MCF 10A (cell line): ENCODE data around the gene TGM5. TPM values are rescaled to one million over a fixed set of nuclear protein-coding genes. Genes with fewer than 3 reads are reported as not detected.

Experiments
- BruUV-seq: library from RNA; stranded (reverse); fragments of 400-500 nt; replicated peaks from 2 replicates; lab custom pipeline; 2021; lab: Mats Ljungman, UMichigan
- CTCF ChIA-PET: fragments of 300-600 bp; sonication (Branson Sonifier 250); formaldehyde crosslinking; extraction: SDS; loops from one replicate; lab custom pipeline; 2021; ENCODE audit warnings: antibody characterized with exemption, inconsistent platforms; lab: Yijun Ruan, JAX
- POLR2A ChIA-PET: fragments of 300-600, 350-650 bp; sonication (Branson Sonifier 250); formaldehyde crosslinking; extraction: SDS; loops from one replicate; lab custom pipeline; 2020; ENCODE audit warnings: antibody characterized with exemption, inconsistent platforms; lab: Yijun Ruan, JAX
- DNase-seq: peaks from one replicate; pipeline ENCODE4 v3.0.0-alpha.2; 2018; ENCODE audit not compliant: unreplicated experiment
- H3K27ac Mint-ChIP-seq: one replicate; pipeline ENCODE4 v1.8.0; 2022; ENCODE audit warnings: mild to moderate bottlenecking, low read depth, mixed read lengths; ENCODE audit not compliant: unreplicated experiment
- H3K27me3 Mint-ChIP-seq: one replicate; pipeline ENCODE4 v1.8.0; 2022; ENCODE audit warnings: mixed read lengths; ENCODE audit not compliant: insufficient read depth, unreplicated experiment
- H3K36me3 Mint-ChIP-seq: one replicate; pipeline ENCODE4 v1.8.0; 2022; ENCODE audit warnings: mild to moderate bottlenecking, moderate library complexity, mixed read lengths; ENCODE audit not compliant: insufficient read depth, unreplicated experiment
- H3K4me1 Mint-ChIP-seq: one replicate; pipeline ENCODE4 v1.8.0; 2022; ENCODE audit warnings: mixed read lengths; ENCODE audit not compliant: insufficient read depth, unreplicated experiment
- H3K4me3 Mint-ChIP-seq: one replicate; pipeline ENCODE4 v1.8.0; 2022; ENCODE audit warnings: mild to moderate bottlenecking, moderate library complexity, mixed read lengths; ENCODE audit not compliant: unreplicated experiment
- H3K9me3 Mint-ChIP-seq: one replicate; pipeline ENCODE4 v1.8.0; 2022; ENCODE audit warnings: mixed read lengths; ENCODE audit not compliant: unreplicated experiment
- intact Hi-C: fragments of 100-400 bp; cut with micrococcal nuclease; formaldehyde crosslinking; loops from 2 replicates; pipeline ENCODE4 v1.14.1; 2022
- total RNA-seq: library from RNA; stranded (reverse); gene quantifications from 2 replicates; pipeline ENCODE4 v1.2.3, GENCODE V29; 2022
- TF ChIP-seq, protein P1 (sequence below): fragments of 200-600 bp; IDR thresholded peaks from one replicate; pipeline ENCODE4 v1.8.0; 2022; ENCODE audit warnings: antibody characterized with exemption, mild to moderate bottlenecking; ENCODE audit not compliant: unreplicated experiment

The TGM5 gene
- total RNA-seq, 1 experiment from 2014 or later = 0.12 TPM

GRCh38 chr15:43212951-43213350 is 53.8 kb downstream of the TGM5 start:
- Mint-ChIP-seq H3K9me3 (no peaks in the 10 kb centered on the region), H3K4me3 (no peak overlapping the region), H3K4me1 (no peaks in the 10 kb centered on the region), H3K27ac (no peak overlapping the region), H3K36me3 (no peaks in the 10 kb centered on the region), H3K27me3 (no peaks in the 10 kb centered on the region)
- BruUV-seq = no TSS peak
- TF ChIP-seq, protein P1, sequence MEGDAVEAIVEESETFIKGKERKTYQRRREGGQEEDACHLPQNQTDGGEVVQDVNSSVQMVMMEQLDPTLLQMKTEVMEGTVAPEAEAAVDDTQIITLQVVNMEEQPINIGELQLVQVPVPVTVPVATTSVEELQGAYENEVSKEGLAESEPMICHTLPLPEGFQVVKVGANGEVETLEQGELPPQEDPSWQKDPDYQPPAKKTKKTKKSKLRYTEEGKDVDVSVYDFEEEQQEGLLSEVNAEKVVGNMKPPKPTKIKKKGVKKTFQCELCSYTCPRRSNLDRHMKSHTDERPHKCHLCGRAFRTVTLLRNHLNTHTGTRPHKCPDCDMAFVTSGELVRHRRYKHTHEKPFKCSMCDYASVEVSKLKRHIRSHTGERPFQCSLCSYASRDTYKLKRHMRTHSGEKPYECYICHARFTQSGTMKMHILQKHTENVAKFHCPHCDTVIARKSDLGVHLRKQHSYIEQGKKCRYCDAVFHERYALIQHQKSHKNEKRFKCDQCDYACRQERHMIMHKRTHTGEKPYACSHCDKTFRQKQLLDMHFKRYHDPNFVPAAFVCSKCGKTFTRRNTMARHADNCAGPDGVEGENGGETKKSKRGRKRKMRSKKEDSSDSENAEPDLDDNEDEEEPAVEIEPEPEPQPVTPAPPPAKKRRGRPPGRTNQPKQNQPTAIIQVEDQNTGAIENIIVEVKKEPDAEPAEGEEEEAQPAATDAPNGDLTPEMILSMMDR = no peak
- POLR2A ChIA-PET = interaction anchor here (1.1 kb wide), 1 partner anchor 29 kb away, joined by 5 read pairs; no protein-coding TSS in a partner anchor
- CTCF ChIA-PET = interaction anchor here (0.6 to 2.7 kb wide), 4 partner anchors 9 to 73 kb away, joined by 4 to 12 read pairs (median 11); no protein-coding TSS in a partner anchor
- no peak for DNase-seq
- intact Hi-C loops = no loop called here

DNA sequence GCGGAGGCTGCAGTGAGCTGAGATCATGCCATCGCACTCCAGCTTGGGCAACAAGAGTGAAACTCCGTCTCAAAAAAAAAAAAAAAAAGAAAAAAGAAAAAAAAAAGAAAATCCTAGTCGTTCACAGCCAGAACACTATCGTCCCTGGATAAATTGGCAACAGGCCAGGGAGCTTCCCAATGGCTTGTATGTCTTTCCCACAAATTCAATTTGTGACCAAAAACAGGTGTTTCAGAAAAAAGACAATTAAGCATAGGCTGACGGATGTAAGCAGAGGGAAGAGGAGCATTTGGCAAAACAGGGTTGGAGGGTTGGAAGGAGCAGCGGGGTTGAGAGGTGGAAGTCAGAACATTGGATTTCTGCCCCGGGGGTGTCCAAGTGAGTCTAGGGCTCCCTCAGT is 54.4 kb downstream of the TGM5 start:
- TF ChIP-seq, protein P1 = no peak
- ChIA-PET POLR2A (interaction anchor here (1.1 kb wide), 1 partner anchor 29 kb away, joined by 5 read pairs; no protein-coding TSS in a partner anchor), CTCF (interaction anchor here (0.6 to 3.5 kb wide), 8 partner anchors 10 to 105 kb away, joined by 3 to 19 read pairs (median 7); no protein-coding TSS in a partner anchor)
- no peaks in the 10 kb centered on the region for H3K4me1 Mint-ChIP-seq
- intact Hi-C loops = no loop called here
- no peaks in the 10 kb centered on the region for H3K27me3 Mint-ChIP-seq
- BruUV-seq = no TSS peak
- DNase-seq = no peak
- no peaks in the 10 kb centered on the region for H3K36me3 Mint-ChIP-seq
- peak overlapping the region; percentile 29 for H3K27ac Mint-ChIP-seq
- no peaks in the 10 kb centered on the region for H3K9me3 Mint-ChIP-seq
- H3K4me3 Mint-ChIP-seq = no peak overlapping the region

- TF ChIP-seq, protein P1 = no peak
- Mint-ChIP-seq H3K36me3 (no peaks in the 10 kb centered on the region), H3K4me1 (no peaks in the 10 kb centered on the region), H3K27ac (no peak overlapping the region), H3K4me3 (no peak overlapping the region), H3K9me3 (no peaks in the 10 kb centered on the region), H3K27me3 (no peaks in the 10 kb centered on the region)
- no peak for DNase-seq
- BruUV-seq = no TSS peak
- POLR2A ChIA-PET = no interaction called here
- intact Hi-C loops = no loop called here
- CTCF ChIA-PET = interaction anchor here (0.8 to 3.5 kb wide), 6 partner anchors 9 to 108 kb away, joined by 3 to 19 read pairs (median 8); no protein-coding TSS in a partner anchor
Observed at GRCh38 chr15:43211224-43211735, 55.4 kb downstream of the TGM5 start.

DNA sequence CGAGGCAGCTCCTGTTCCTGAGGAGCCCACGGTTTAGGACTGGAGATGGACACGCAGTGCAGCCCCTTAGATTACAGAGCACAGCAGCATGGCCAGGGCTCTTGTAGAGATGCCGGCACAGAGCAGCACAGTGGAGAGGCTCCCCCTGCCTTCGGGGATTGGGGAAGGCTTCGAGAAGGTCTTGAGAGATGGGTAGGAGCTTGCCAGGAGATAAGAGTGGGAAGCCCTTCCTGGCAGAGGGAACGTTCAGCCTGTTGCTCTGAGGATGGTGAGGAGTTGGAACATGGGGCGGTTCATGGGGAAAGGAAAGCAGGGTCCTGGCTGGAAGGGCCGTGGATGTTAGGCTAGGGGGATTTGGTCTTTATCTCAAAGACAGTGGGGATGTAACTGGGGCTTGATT is 55.9 kb downstream of the TGM5 start:
- no peak for DNase-seq
- ChIA-PET POLR2A (no interaction called here), CTCF (interaction anchor here (0.8 to 3.5 kb wide), 4 partner anchors 8 to 75 kb away, joined by 3 to 19 read pairs (median 8); no protein-coding TSS in a partner anchor)
- BruUV-seq = no TSS peak
- H3K4me3 Mint-ChIP-seq = no peak overlapping the region
- H3K27me3 Mint-ChIP-seq = no peaks in the 10 kb centered on the region
- no peaks in the 10 kb centered on the region for H3K36me3 Mint-ChIP-seq
- H3K27ac Mint-ChIP-seq = no peak overlapping the region
- TF ChIP-seq, protein P1 = no peak
- intact Hi-C loops = no loop called here
- no peaks in the 10 kb centered on the region for H3K4me1 Mint-ChIP-seq
- no peaks in the 10 kb centered on the region for H3K9me3 Mint-ChIP-seq
